HG03565 (cell line): ENCODE data around the gene CHST13.

Experiments
- ATAC-seq: cut with Tn5 transposase; IDR thresholded peaks from one replicate; pipeline ENCODE4 v1.9.1; 2021; ENCODE audit warnings: mild to moderate bottlenecking, moderate library complexity; ENCODE audit not compliant: unreplicated experiment

CHST13 gene

GRCh38 chr3:126553284-126554084, 29.5 kb downstream of the CHST13 start:
- ATAC-seq: no peak

- no peak for ATAC-seq
Observed at GRCh38 chr3:126554560-126555525, 30.9 kb downstream of the CHST13 start.

- no peak for ATAC-seq
Observed at GRCh38 chr3:126555795-126556636, 32.1 kb downstream of the CHST13 start.

- no peak for ATAC-seq
Observed at GRCh38 chr3:126556637-126557414, 32.9 kb downstream of the CHST13 start.

GRCh38 chr3:126557415-126557745, 33.4 kb downstream of the CHST13 start:
- no peak for ATAC-seq

- no peak for ATAC-seq
Observed at GRCh38 chr3:126557761-126558160, 33.8 kb downstream of the CHST13 start.

- ATAC-seq: no peak
Observed at GRCh38 chr3:126558336-126559071, 34.5 kb downstream of the CHST13 start, which contains the start of gene C3orf22. Gene C3orf22 (minus strand): TSS chr3:126558932. CDS start chr3:126553390, 5,542 bp downstream.

- ATAC-seq: no peak
Observed at GRCh38 chr3:126562737-126563276, 38.9 kb downstream of the CHST13 start.

GRCh38 chr3:126567696-126568438, 43.9 kb downstream of the CHST13 start:
- ATAC-seq: no peak

- ATAC-seq: no peak
Observed at GRCh38 chr3:126568776-126569342, 44.9 kb downstream of the CHST13 start.

GRCh38 chr3:126569390-126569975, 45.5 kb downstream of the CHST13 start:
- ATAC-seq: no peak

GRCh38 chr3:126570103-126570541, 46.2 kb downstream of the CHST13 start:
- no peak for ATAC-seq

- ATAC-seq: no peak
Observed at GRCh38 chr3:126571078-126571477, 47.1 kb downstream of the CHST13 start.

- no peak for ATAC-seq
Observed at GRCh38 chr3:126573492-126574117, 49.6 kb downstream of the CHST13 start.

- ATAC-seq: no peak
Observed at GRCh38 chr3:126577261-126577660, 53.3 kb downstream of the CHST13 start.

GRCh38 chr3:126578702-126579101, 54.7 kb downstream of the CHST13 start:
- ATAC-seq: no peak

- ATAC-seq: no peak
Observed at GRCh38 chr3:126580746-126581145, 56.8 kb downstream of the CHST13 start.
